Psoas muscle (tissue), 8 donors: ENCODE measurements around the gene RNF212. TPM values are rescaled to one million over a fixed set of nuclear protein-coding genes. Genes with fewer than 3 reads are reported as not detected.

Experiments
- ATAC-seq, 4 donors: fragments of 200-7000 bp; cut with Tn5 transposase; one replicate each; pipeline ENCODE4 v1.9.1; 2020; ENCODE audit warnings: moderate library complexity in 3 of 4, mild to moderate bottlenecking in 2 of 4
- DNase-seq, 2 donors: peaks; one replicate each; pipeline ENCODE4 v3.0.0-alpha.2; 2020
- H3K27ac ChIP-seq: fragments of 200-600 bp; one replicate; pipeline ENCODE4 v1.8.0; 2022
- H3K27me3 ChIP-seq, 3 donors: fragments of 200-600 bp in 1 of 3; one replicate each; pipeline versions ENCODE4 v1.6.1 to v1.8.0; 2013 to 2022; ENCODE audit warnings: low read length in 2 of 3, mild to moderate bottlenecking in 2 of 3, moderate library complexity in 1 of 3; ENCODE audit not compliant: insufficient read depth in 3 of 3
- H3K36me3 ChIP-seq, 2 donors: fragments of 200-600 bp in 1 of 2; one replicate each; pipeline versions ENCODE4 v1.6.1 to v1.8.0; 2013 to 2022; ENCODE audit warnings: low read depth in 1 of 2, mild to moderate bottlenecking in 1 of 2, moderate library complexity in 1 of 2; ENCODE audit not compliant: insufficient read depth in 1 of 2
- H3K4me1 ChIP-seq: fragments of 200-600 bp; one replicate; pipeline ENCODE4 v1.8.0; 2022
- H3K4me3 ChIP-seq: fragments of 200-600 bp; one replicate; pipeline ENCODE4 v1.8.0; 2022; ENCODE audit warnings: mild to moderate bottlenecking
- H3K9me3 ChIP-seq: fragments of 200-600 bp; one replicate; pipeline ENCODE4 v1.8.0; 2022
- WGBS, 3 donors: extraction: QIAGEN DNeasy Blood & Tissue Kit; methylation state at CpG; one replicate each; pipeline versions ENCODE4 v1.1.6 to v1.1.7; 2013; 5-methylcytosine and 5-hydroxymethylcytosine counted together
- intact Hi-C, 2 donors: fragments of 100-400 bp; cut with DNase I; formaldehyde crosslinking; loops; one replicate each; pipeline versions ENCODE4 v1.11.0 to v1.14.2; 2022
- polyA plus RNA-seq, 3 donors: library from polyadenylated mRNA; stranded (reverse); fragments of 200-250 nt; gene quantifications; one replicate each; pipeline ENCODE4 v1.2.3, GENCODE V29; 2013
- total RNA-seq, 4 donors: library from RNA; stranded (reverse); fragmentation: NEBNext Ultra II Directional in 2 of 4; extraction: Animal tissue kit (Norgen Biotek cat#: 25700) in 2 of 4; gene quantifications; one replicate each; pipeline versions ENCODE4 v1.2.1 to v1.2.4, GENCODE V29; 2021 to 2023
- TF ChIP-seq, protein P1 (sequence below): fragments of 200-600 bp; IDR thresholded peaks from one replicate; pipeline ENCODE4 v1.8.0; 2022; ENCODE audit warnings: antibody characterized with exemption
- donor health status: healthy with polysubstance abuse.
- donor health status: DM: no; HTN: no; CAD: no; lungs with moderate emphysema.
- donor health status: Bipolar disorder and iron deficiency.
- donor health status: healthy.
- donor health status: DM: yes; HTN: yes; CAD: no.
- donor health status: DM: no; HTN: no; CAD: no.
- donor health status: DM: no; HTN: no; CAD: no.
- donor health status: DM: yes; HTN: yes; CAD: no.

RNF212 gene
- total and polyA plus RNA-seq, 7 donors: 0.03 to 1.5 (median 0.42) TPM

DNA sequence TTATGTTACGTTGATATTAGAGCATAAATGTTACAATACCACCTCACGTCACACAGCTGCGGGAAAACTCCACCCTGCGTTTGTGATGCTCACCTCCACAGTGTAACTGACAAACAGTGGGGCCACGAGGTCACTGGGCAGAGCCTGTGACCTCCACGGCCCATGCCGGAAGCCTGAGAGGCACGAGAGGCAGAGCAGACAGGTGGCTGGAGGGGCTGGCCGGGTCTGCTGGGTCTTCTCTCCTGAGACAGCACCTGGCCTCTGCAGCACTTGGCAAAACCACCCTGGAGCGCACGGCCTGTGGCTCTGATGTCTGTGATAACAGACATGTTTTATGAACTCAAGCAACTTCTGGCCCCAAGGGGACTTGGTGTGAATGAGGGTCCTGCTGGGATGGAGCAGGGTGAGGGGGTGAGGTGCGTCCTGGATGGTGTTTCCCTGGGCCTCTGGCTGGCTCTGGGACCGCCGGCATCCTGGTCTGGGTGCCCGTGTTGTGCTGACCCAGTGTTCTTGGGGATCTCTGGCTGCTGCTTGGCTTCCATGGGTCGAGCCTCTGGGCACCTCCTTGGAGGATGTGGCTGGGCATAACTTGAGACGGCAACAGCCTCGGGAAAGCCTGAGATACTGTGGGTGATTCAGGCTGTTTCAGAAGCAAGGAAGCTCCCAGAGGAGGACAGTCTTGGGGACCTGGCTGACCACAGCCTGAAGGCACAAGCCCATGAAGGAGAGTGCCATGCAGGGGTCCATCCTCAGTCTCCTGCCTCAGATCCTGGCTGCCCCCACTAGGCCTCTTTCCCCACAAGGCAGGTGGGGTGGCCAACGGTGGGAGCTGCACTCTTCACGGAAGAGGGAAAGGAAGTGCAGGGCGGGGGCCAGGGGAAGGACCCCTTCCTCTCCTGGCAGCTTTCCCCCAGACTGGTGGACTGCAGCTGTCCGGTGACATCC lies 19.7 kb downstream of the RNF212 start:
- 54 to 68% (median 64%) methylated on average over 21 to 22 of the region's 22 CpGs for WGBS, 3 donors
- intact Hi-C loops: no loop called here
- H3K9me3 ChIP-seq: no peaks in the 10 kb centered on the region
- no peak overlapping the region for H3K27ac ChIP-seq
- ATAC-seq (no peak), DNase-seq (no peak)
- H3K4me1 ChIP-seq: no peaks in the 10 kb centered on the region
- no peak overlapping the region for H3K4me3 ChIP-seq
- peaks cover 0 to 5% (median 0%) of the 10 kb centered on the region in 3 donors for H3K27me3 ChIP-seq
- TF ChIP-seq, protein P1, sequence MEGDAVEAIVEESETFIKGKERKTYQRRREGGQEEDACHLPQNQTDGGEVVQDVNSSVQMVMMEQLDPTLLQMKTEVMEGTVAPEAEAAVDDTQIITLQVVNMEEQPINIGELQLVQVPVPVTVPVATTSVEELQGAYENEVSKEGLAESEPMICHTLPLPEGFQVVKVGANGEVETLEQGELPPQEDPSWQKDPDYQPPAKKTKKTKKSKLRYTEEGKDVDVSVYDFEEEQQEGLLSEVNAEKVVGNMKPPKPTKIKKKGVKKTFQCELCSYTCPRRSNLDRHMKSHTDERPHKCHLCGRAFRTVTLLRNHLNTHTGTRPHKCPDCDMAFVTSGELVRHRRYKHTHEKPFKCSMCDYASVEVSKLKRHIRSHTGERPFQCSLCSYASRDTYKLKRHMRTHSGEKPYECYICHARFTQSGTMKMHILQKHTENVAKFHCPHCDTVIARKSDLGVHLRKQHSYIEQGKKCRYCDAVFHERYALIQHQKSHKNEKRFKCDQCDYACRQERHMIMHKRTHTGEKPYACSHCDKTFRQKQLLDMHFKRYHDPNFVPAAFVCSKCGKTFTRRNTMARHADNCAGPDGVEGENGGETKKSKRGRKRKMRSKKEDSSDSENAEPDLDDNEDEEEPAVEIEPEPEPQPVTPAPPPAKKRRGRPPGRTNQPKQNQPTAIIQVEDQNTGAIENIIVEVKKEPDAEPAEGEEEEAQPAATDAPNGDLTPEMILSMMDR: no peak
- no peaks in the 10 kb centered on the region for H3K36me3 ChIP-seq

DNA sequence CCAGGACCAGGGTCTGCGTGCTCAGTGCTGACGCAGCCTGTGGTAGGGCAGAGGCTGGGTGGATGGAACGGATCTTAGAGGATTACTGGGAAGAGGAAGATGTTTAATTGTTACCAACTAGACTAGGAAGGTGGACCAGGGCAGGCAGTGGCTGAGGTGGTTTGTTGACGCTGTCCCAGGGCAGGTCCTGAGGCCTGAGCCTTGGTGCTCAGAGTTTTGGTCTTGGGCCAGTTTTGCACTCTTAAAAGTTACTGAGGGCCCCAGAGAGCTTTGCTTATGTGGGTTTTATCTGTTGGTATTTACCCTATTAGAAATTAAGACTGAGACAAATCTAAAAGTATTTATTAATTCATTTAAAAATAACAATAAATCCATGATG lies 20.4 kb downstream of the RNF212 start:
- TF ChIP-seq, protein P1: no peak
- 84 to 92% (median 90%) methylated on average over 2 to 4 of the region's 4 CpGs for WGBS, 3 donors
- no peak for DNase-seq
- Histone ChIP-seq H3K36me3 (no peaks in the 10 kb centered on the region), H3K9me3 (no peaks in the 10 kb centered on the region), H3K27me3 (peaks cover 0 to 5% (median 0%) of the 10 kb centered on the region in 3 donors), H3K27ac (no peak overlapping the region), H3K4me3 (no peak overlapping the region), H3K4me1 (no peaks in the 10 kb centered on the region)
- no peak for ATAC-seq
- intact Hi-C loops: no loop called here

DNA sequence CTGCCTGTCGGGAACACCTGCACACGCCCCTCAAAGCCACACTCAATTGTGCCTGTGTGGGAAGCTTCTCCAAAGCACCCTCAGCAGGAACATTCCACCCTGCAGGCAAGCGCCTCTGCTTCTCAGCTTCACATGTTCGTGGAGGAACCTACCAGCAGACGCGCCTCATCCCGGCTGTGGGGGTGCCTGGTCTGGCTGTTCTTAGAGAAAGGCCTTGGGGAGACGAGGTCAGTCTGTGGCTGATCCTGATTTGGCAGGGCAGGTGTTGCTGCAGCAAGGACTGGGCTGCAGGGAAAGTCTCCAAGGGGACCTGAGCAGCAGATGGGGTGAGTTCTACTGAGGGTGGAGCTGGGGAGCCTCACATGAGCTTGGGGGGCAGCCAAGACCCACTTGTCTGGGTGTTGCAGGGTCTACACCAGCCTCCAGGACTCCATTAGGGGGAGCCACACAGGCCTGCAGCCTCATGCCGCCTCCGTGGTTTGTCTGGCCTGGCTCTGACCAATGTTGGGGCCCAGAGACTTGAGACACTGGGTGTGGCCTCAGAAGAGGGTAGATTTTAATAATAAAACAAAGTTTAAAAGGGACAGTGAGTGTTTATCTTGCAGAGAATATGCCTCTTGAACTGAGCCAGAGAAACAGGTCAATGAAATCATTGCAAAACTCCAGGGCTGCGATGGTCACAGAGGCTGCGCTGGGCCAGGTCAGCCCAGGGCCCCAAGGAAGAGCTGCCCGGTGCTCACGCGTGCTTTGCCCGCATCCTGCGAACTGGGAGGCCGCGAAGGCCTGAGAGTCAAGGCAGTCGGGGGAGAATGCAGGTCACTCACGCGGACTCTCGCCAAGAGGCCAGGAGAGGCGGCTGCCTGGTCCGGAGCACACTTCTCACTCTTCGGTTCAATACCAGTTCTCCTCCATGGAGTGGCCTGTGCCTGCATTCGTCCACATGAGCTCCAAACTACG lies 21.1 kb downstream of the RNF212 start:
- 77 to 85% (median 84%) methylated on average over 28 of the region's 28 CpGs for whole genome bisulfite sequencing, 3 donors
- Histone ChIP-seq H3K36me3 (no peaks in the 10 kb centered on the region), H3K27ac (no peak overlapping the region), H3K4me3 (no peak overlapping the region), H3K4me1 (no peaks in the 10 kb centered on the region), H3K27me3 (peaks cover 0 to 5% (median 0%) of the 10 kb centered on the region in 3 donors), H3K9me3 (no peaks in the 10 kb centered on the region)
- intact Hi-C loops: no loop called here
- DNase-seq (no peak), ATAC-seq (no peak)
- TF ChIP-seq, protein P1: no peak

GRCh38 chr4:1091561-1091995 lies 21.8 kb downstream of the RNF212 start:
- ATAC-seq: no peak
- TF ChIP-seq, protein P1: no peak
- DNase-seq: no peak
- Histone ChIP-seq H3K36me3 (no peaks in the 10 kb centered on the region), H3K4me1 (no peaks in the 10 kb centered on the region), H3K9me3 (no peaks in the 10 kb centered on the region), H3K4me3 (no peak overlapping the region), H3K27ac (no peak overlapping the region), H3K27me3 (peaks cover 0 to 5% (median 0%) of the 10 kb centered on the region in 3 donors)
- intact Hi-C loops: no loop called here
- 85 to 88% (median 88%) methylated on average over 10 of the region's 10 CpGs for WGBS, 3 donors
